Measurements from ENCODE around the gene LAMA2.
"Not testable (repeated sequence)": the region's sequence is repeated elsewhere in the genome, so short reads cannot be mapped to it uniquely, and the experiment has no call there.

The LAMA2 gene

GRCh38 chr6:129115471-129115870 is 232.5 kb downstream of the LAMA2 start:
- no peak for DNase-seq (ENCODE audit: low read depth)

- no peak for DNase-seq (ENCODE audit: low read depth)
Observed at GRCh38 chr6:129117355-129117754, 234.4 kb downstream of the LAMA2 start.

GRCh38 chr6:129120856-129121638 is 238.1 kb downstream of the LAMA2 start:
- DNase-seq (ENCODE audit: low read depth): no peak

GRCh38 chr6:129124347-129124746 is 241.4 kb downstream of the LAMA2 start:
- no peak for DNase-seq (ENCODE audit: low read depth)

GRCh38 chr6:129130106-129130505 is 247.2 kb downstream of the LAMA2 start:
- DNase-seq (ENCODE audit: low read depth): no peak

GRCh38 chr6:129130959-129131681 is 248.2 kb downstream of the LAMA2 start:
- no peak for DNase-seq (ENCODE audit: low read depth)

- DNase-seq (ENCODE audit: low read depth): no peak
Observed at GRCh38 chr6:129133770-129134192, 250.8 kb downstream of the LAMA2 start.

GRCh38 chr6:129134535-129134934 is 251.6 kb downstream of the LAMA2 start:
- DNase-seq (ENCODE audit: low read depth): no peak

- no peak for DNase-seq (ENCODE audit: low read depth)
Observed at GRCh38 chr6:129135451-129135850, 252.5 kb downstream of the LAMA2 start.

- DNase-seq (ENCODE audit: low read depth): no peak
Observed at GRCh38 chr6:129136751-129137150, 253.8 kb downstream of the LAMA2 start.

- no peak for DNase-seq (ENCODE audit: low read depth)
Observed at GRCh38 chr6:129138739-129139405, 255.9 kb downstream of the LAMA2 start.

GRCh38 chr6:129140526-129140925 is 257.6 kb downstream of the LAMA2 start:
- DNase-seq (ENCODE audit: low read depth): no peak

GRCh38 chr6:129141499-129141898 is 258.6 kb downstream of the LAMA2 start:
- DNase-seq (ENCODE audit: low read depth): no peak

GRCh38 chr6:129146902-129147301 is 264.0 kb downstream of the LAMA2 start:
- DNase-seq (ENCODE audit: low read depth): no peak

- no peak for DNase-seq (ENCODE audit: low read depth)
Observed at GRCh38 chr6:129150507-129150906, 267.6 kb downstream of the LAMA2 start.

- no peak for DNase-seq (ENCODE audit: low read depth)
Observed at GRCh38 chr6:129153257-129153656, 270.3 kb downstream of the LAMA2 start.

- DNase-seq (ENCODE audit: low read depth): not testable (repeated sequence)
Observed at GRCh38 chr6:129159242-129159641, 276.3 kb downstream of the LAMA2 start.

GRCh38 chr6:129162605-129163004 is 279.7 kb downstream of the LAMA2 start:
- DNase-seq (ENCODE audit: low read depth): no peak

- no peak for DNase-seq (ENCODE audit: low read depth)
Observed at GRCh38 chr6:129163551-129163950, 280.6 kb downstream of the LAMA2 start.

GRCh38 chr6:129164032-129164431 is 281.1 kb downstream of the LAMA2 start:
- no peak for DNase-seq (ENCODE audit: low read depth)

GRCh38 chr6:129172279-129172995 is 289.5 kb downstream of the LAMA2 start:
- not testable (repeated sequence) for DNase-seq (ENCODE audit: low read depth)

GRCh38 chr6:129175066-129175465 is 292.1 kb downstream of the LAMA2 start:
- DNase-seq (ENCODE audit: low read depth): no peak

Data from activated gamma-delta T cell treated with anti-CD3 and anti-CD28 coated beads, Interleukin-2, amount 50 U/mL, for 16 hours (primary cell).